SH-SY5Y (cell line): ENCODE measurements around the gene ACTR1A.

Experiments used
- GATA2 ChIP-seq: IDR thresholded peaks from 2 replicates; pipeline ENCODE4 v1.6.1; 2011; ENCODE audit warnings: mild to moderate bottlenecking, low read depth, low read length
- GATA3 ChIP-seq: IDR thresholded peaks from 2 replicates; pipeline ENCODE4 v1.6.1; 2011; ENCODE audit warnings: low read depth, mild to moderate bottlenecking, low read length, moderate library complexity

DNA sequence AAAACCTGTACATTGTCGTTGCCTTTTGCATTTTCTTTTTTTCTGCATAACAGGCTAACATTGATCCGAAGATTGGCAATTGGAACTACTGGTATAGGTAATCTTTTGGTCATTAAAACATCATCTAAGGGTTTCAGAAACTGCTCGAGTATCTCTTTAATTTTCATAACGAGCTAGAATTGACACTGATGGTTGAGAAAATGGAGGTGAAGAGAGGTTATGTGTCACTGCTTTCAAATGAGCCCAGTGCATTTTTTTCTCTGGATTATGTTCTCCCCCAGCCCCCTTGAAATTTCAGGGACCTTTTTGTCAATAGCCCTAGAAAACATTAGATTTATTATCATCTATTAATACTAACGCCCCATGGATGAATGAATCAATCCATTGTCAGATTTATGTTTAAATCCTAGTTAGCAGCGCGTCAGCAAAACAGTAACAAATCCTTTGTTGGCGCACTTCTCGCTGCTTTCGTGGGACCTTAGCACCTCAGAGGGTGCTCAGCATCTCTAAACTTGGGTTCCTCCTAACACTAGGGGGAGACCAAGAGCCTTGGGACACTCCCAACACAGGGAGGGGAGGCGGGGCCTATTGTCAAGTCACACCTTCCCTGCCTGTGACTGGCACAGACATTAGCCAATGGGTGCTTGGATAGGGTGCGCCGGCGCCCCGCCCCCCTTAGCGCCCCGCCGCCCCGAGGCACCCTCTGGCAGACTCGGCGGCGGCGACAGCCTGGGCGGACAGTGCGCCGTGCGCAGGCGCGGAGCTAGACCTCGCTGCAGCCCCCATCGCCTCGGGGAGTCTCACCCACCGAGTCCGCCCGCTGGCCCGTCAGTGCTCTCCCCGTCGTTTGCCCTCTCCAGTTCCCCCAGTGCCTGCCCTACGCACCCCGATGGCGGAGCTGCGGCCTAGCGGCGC lies 1.0 kb upstream of the ACTR1A start, which contains the start of gene SUFU:
- no peak for TF ChIP-seq GATA2
- no peak for TF ChIP-seq GATA3
